ENCODE measurements around the gene WDSUB1. TPM values are rescaled to one million over a fixed set of nuclear protein-coding genes. Genes with fewer than 3 reads are reported as not detected.

WDSUB1 gene
- total RNA-seq, 1 experiment from 2014 or later, result 6.5 TPM

- TF ChIP-seq CTCF (IDR thresholded peaks at IDR 0.05; ENCODE audit: unreplicated experiment), result no peak
- H3K27me3 Mint-ChIP-seq (ENCODE audit: insufficient read depth, unreplicated experiment), result no peaks in the 10 kb centered on the region
- H3K4me3 Mint-ChIP-seq (ENCODE audit: unreplicated experiment), result no peak overlapping the region
- peaks cover 42% of the 10 kb centered on the region for H3K36me3 Mint-ChIP-seq (ENCODE audit: insufficient read depth, unreplicated experiment)
- no peak for DNase-seq (ENCODE audit: unreplicated experiment)
- H3K4me1 Mint-ChIP-seq (ENCODE audit: insufficient read depth, unreplicated experiment), result peaks cover 4% of the 10 kb centered on the region
- POLR2A ChIA-PET, result no interaction called here
- H3K9me3 Mint-ChIP-seq (ENCODE audit: unreplicated experiment), result no peaks in the 10 kb centered on the region
- CTCF ChIA-PET, result no interaction called here
- no peak overlapping the region for H3K27ac Mint-ChIP-seq (ENCODE audit: low read depth, unreplicated experiment)
- no TSS peak for BruUV-seq (replicated peaks)
- intact Hi-C loops (cut with micrococcal nuclease), result no loop called here
These were observed 6.8 kb downstream of the WDSUB1 start for GRCh38 chr2:159279700-159280099.

- intact Hi-C loops (cut with micrococcal nuclease), result no loop called here
- POLR2A ChIA-PET, result interaction anchor here (0.6 kb wide), 1 partner anchor 120 kb away, joined by 3 read pairs; no protein-coding TSS in a partner anchor
- H3K4me3 Mint-ChIP-seq (ENCODE audit: unreplicated experiment), result no peak overlapping the region
- H3K27ac Mint-ChIP-seq (ENCODE audit: low read depth, unreplicated experiment), result no peak overlapping the region
- BruUV-seq (replicated peaks), result no TSS peak
- H3K4me1 Mint-ChIP-seq (ENCODE audit: insufficient read depth, unreplicated experiment), result no peaks in the 10 kb centered on the region
- CTCF ChIA-PET, result interaction anchor here (0.9 kb wide), 1 partner anchor 12 kb away, joined by 3 read pairs; no protein-coding TSS in a partner anchor
- no peak for DNase-seq (ENCODE audit: unreplicated experiment)
- H3K27me3 Mint-ChIP-seq (ENCODE audit: insufficient read depth, unreplicated experiment), result no peaks in the 10 kb centered on the region
- no peaks in the 10 kb centered on the region for H3K9me3 Mint-ChIP-seq (ENCODE audit: unreplicated experiment)
- no peak for TF ChIP-seq CTCF (IDR thresholded peaks at IDR 0.05; ENCODE audit: unreplicated experiment)
- H3K36me3 Mint-ChIP-seq (ENCODE audit: insufficient read depth, unreplicated experiment), result peaks cover 26% of the 10 kb centered on the region
These were observed 11.4 kb downstream of the WDSUB1 start for GRCh38 chr2:159275111-159275510.

GRCh38 chr2:159272156-159272555, 14.3 kb downstream of the WDSUB1 start:
- intact Hi-C loops (cut with micrococcal nuclease), result no loop called here
- H3K27me3 Mint-ChIP-seq (ENCODE audit: insufficient read depth, unreplicated experiment), result no peaks in the 10 kb centered on the region
- ChIA-PET CTCF (interaction anchor here (0.7 kb wide), 1 partner anchor 10 kb away, joined by 3 read pairs; no protein-coding TSS in a partner anchor), POLR2A (interaction anchor here (1.1 to 1.9 kb wide), 2 partner anchors 15 to 17 kb away, joined by 4 to 11 read pairs; no protein-coding TSS in a partner anchor)
- no TSS peak for BruUV-seq (replicated peaks)
- peaks cover 16% of the 10 kb centered on the region for H3K36me3 Mint-ChIP-seq (ENCODE audit: insufficient read depth, unreplicated experiment)
- no peaks in the 10 kb centered on the region for H3K9me3 Mint-ChIP-seq (ENCODE audit: unreplicated experiment)
- H3K4me3 Mint-ChIP-seq (ENCODE audit: unreplicated experiment), result no peak overlapping the region
- TF ChIP-seq CTCF (IDR thresholded peaks at IDR 0.05; ENCODE audit: unreplicated experiment), result no peak
- no peak for DNase-seq (ENCODE audit: unreplicated experiment)
- H3K4me1 Mint-ChIP-seq (ENCODE audit: insufficient read depth, unreplicated experiment), result peaks cover 6% of the 10 kb centered on the region
- no peak overlapping the region for H3K27ac Mint-ChIP-seq (ENCODE audit: low read depth, unreplicated experiment)

- ChIA-PET CTCF (no interaction called here), POLR2A (interaction anchor here (1.1 to 1.9 kb wide), 2 partner anchors 15 to 17 kb away, joined by 4 to 11 read pairs; no protein-coding TSS in a partner anchor)
- H3K9me3 Mint-ChIP-seq (ENCODE audit: unreplicated experiment), result no peaks in the 10 kb centered on the region
- peaks cover 6% of the 10 kb centered on the region for H3K4me1 Mint-ChIP-seq (ENCODE audit: insufficient read depth, unreplicated experiment)
- intact Hi-C loops (cut with micrococcal nuclease), result no loop called here
- no peak overlapping the region for H3K27ac Mint-ChIP-seq (ENCODE audit: low read depth, unreplicated experiment)
- no peak for TF ChIP-seq CTCF (IDR thresholded peaks at IDR 0.05; ENCODE audit: unreplicated experiment)
- no peak overlapping the region for H3K4me3 Mint-ChIP-seq (ENCODE audit: unreplicated experiment)
- peaks cover 20% of the 10 kb centered on the region for H3K36me3 Mint-ChIP-seq (ENCODE audit: insufficient read depth, unreplicated experiment)
- no TSS peak for BruUV-seq (replicated peaks)
- H3K27me3 Mint-ChIP-seq (ENCODE audit: insufficient read depth, unreplicated experiment), result no peaks in the 10 kb centered on the region
- no peak for DNase-seq (ENCODE audit: unreplicated experiment)
These were observed 15.6 kb downstream of the WDSUB1 start for GRCh38 chr2:159270744-159271379.
